GM19193 (cell line): ENCODE data around the gene TUBB.

ENCODE experiments used
- POLR2A ChIP-seq: IDR thresholded peaks from 4 replicates; pipeline ENCODE4 v1.6.1; 2011; ENCODE audit not compliant: insufficient read depth, insufficient read length; ENCODE audit errors: extremely low read depth

The TUBB gene

DNA sequence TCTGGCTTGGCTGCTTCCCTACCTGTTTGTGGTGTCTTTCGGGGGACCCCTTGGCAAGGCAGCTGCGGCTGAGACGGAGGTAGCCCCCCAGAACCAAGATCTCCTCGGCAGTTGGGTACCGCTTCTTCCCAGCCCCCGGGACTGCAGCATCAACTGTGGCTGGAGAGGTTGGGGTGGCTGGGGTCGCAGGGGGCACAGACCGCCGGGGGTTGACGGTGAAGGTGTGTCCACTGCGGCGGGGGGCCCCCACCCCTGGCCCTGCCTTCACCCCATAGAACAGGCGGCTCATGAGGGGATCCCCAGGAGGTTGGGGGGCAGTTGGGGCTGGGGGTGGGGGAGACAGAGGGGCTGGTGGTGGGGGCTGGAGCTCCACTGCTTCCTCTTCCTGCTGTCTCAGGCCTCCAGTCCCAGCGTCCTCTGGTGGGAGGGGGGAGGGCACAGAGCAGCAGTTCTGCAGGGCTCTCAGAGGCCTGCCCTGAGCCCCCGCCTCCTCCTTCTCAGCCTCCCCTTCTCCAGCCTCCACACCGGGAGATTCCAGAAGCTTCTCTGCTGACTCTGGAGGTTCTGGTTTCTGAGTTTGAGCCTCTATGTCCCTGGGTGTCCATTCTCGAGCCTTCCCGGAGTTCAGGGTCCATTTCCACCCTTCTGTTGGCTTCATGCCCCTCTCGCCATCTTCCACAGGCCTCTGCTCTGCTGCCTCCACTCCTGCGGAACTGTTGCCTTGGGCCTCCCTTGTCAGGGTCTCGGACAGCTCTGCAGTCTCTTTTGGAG lies 35.6 kb upstream of the TUBB start:
- TF ChIP-seq POLR2A = peak; percentile 25

DNA sequence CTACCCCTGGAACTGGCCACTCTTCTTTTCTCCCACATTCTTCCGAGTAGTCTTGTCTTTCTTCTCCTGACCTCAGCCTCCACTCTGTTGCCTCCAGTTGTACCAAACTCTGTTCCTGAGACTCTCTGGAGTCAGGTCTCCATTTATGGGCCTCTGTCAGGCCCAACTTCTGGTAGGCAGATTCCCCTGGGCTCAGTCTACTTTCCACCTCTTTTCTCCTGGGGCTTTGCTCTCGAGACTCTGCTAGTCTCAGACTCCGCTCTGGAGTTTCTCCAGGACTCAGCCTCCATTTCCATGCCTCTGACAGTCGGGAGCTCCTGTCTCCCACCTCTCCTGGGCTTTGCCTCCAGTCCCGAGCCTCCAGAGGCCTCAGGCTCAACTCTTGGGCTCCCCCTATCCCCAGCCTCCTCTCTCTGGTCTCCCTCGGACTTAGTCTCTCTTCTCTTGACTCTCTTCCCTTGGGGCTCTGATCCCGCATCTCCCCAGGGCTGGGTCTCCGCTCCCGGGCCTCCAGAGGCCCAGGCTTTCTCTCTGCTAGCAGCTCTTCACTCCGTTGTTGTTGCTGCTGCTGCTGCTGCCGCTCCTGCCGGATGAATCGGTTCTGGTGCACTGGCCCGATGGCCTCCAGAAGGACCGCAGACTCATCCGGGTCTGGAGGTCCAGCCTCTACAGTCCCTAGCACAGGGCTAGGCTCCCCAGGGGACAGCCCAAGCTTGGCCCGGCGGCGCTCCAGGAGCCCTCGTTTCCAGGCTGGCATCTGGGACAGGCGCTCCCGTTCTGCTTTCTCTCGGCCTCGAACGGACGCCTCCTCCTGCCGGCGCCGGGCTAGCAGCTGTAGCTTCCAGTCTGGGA lies 34.8 kb upstream of the TUBB start:
- no peak for TF ChIP-seq POLR2A

DNA sequence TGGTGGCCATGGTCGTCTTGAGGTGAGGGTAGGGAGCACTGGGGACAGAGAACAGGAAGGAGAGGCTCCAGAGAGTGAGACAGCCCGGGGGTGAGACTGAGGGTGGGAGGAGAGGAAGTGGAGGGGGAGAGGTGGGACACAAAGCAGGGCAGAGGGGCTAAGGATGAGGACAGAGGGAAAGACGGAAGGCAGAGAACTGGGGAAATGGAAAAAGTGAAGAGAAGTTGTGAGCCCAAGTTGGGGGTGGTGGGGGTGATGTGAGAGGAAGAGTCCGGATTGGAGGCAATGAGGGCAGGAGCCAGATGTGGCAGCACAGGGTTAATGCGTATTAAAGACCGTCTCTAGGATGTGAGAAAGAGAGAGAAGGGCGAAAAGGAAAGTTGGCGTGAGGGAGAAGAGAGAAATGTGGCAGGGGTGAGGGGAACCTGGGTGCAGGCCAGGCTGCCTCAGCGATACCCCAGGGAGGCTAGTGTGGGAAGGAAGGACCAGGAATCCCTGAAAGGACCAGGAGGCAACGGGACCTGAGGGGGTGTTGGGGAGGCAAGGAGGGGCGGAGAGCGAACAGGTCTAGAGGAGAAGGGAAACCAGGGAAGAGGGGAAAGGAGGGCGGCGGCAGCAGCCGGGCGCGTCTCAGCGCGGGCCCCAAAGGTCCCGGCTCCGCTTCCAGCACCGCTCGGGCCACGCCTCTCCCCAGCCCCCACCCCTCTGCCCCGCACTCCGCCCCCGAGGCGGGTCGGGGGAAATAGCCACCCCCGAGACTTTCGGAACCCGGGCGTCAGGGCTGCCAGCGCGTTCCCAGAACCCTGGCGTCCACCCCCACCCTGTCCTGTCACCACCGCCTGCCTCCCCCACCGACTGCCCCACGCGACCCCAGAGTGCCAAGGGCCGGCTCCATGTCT lies 33.9 kb upstream of the TUBB start, which contains the start of gene PPP1R18:
Gene PPP1R18 (minus strand): TSS at position 637 of the 899 bp plus-strand sequence. CDS start 627 bp downstream, at position 10.
- TF ChIP-seq POLR2A = peak; percentile 52

DNA sequence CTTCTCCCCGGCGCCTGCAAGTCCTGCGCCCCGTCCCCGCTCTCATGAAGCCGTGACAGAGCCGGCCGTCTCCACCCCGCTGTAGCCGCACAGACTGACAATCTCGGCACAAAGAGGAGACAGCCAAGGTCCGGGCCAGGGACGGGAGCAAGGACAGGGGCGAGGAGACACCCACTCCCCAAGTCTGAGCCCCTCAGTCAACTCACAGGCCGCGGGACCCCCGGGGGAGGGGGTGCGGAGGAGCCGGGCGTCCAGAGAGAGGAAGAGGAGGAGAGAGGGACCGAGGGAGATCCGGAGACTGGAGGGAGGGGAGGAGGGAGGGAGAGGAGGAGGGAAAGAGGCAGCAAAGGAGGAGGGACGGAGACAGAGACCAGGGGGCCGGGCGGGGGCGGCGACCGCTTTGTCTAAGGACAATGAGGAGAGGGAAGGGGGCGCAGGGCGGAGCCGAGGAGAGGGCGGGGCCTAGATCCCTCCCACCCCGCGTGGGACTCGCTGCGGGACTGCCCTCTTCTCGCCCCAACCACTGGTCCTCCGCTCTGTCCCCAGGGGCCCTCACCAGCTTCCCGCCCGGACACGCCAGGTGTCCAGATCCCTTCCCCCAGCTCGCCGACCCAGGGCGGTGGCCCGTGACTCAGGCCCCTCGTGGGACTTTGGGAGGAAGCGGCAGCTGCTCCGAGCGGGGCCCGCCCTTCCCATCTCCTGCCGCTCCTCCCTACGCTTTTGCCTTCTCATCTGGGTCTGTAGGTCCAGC lies 33.1 kb upstream of the TUBB start:
- TF ChIP-seq POLR2A = peak; percentile 58

DNA sequence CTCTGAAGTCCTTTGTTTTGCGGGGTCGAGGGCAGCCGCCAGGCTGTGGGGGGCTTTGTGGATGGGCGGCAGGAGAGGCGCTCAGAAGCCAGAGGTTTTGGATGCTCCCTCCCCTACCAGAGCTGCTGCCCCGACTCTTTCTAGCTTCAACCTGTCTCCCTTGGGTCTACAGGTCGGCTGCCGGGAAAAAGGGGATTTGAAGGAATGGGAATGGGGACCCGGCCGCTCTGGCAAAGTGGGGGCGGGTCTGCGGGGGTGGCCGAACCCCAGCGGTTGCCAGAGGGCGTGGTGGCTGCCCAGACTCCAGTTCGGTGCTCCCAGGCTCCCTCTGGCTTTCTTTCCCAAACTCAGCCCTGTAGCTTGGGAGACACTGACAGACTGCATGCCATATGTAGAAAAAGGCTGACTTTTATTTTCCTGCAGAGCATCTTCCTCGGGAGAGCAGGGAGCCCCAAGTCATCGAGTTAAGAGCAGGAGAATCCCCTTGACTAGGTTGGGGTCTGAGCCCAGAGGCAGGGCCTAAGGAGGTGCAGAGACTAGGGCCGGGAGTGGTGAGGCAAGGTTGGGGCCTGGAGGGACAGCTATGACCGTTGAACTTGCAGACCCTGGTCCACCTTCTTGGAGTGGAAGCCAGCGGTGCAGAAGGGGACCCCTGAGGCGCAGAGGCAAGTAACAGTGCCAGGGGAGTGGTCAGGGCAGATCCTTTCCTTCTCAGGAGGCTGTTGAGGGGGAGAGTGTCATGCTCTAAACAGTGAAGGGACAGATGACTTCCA lies 32.3 kb upstream of the TUBB start:
- no peak for TF ChIP-seq POLR2A

DNA sequence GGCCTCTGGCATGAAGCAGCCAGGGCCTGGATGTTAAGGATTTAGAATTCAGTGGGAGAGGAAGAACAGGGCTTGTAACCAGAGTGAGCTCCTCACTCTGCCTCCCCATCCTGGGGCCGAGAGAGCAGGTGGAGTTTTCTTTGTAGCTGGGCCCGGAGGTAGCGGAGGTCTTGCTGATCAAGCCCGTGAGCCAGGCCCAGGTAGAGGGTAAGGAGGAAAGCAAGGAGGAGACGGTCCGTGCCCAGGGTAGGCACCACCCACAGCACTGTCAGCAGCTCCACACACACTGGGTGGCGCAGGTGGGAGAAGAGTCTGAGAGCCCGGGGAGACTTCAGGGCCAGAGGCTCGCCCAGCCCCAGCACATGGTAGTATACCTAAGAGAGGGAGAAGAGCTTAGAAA lies 31.6 kb upstream of the TUBB start:
- TF ChIP-seq POLR2A = no peak

DNA sequence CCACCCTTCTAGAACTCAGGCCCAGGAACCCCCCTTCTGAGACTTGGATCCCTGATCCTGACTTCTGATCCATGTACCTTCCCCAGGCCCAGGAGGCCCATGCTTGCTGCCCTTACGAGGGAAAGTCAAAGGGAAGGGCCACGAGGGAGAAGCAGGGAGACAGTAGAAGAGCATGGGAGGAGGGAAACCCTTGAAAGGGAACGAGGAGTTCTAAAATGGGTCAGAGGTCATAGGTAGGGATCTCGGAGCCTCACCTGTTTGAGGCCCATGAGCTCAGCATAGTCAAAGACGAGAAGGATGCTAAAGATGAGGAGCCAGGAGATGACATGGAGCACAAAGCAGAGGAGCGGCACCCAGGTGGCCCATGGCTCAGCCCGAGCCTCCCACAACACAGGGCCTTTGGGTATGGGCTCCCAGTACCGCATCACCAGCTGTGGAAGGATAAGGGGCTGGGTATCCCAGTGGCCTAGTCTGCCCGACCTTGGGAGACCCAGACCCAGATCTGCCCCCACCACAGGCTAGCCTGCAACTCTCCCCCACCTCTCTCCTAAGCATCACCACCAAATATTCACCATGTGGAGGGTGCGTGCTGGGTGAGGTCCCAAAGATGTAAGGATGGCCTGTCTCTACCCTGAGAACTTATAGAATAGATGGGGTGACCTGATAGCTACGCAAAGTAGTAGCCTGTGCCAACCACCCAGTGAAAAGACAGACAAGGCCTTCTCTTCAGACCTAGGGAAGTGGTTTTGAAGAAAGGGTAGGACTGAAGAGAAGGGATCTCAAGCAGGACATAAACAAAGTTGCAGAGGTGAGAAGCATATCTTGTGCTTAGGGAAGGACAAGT lies 30.9 kb upstream of the TUBB start:
- no peak for TF ChIP-seq POLR2A

DNA sequence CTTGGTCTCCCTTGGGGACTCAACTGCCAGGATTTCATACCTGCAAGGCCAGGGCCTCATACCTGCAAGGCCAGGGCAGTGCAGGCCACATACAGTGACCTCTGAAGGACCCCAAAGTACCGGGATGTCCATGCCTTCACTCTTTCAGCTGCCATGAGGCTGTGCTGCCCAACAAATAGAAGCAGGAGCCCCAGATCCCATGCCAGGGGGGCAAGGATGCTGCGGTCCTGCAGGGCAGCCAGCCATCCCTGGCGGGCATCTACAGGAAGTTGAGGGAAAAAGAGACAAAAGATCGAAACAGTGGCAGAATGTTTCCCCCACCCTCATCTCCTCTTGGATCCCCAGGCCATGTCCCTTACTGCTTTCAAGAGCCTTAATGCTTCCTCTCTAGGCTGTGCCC lies 30.2 kb upstream of the TUBB start:
- peak; percentile 19 for TF ChIP-seq POLR2A

DNA sequence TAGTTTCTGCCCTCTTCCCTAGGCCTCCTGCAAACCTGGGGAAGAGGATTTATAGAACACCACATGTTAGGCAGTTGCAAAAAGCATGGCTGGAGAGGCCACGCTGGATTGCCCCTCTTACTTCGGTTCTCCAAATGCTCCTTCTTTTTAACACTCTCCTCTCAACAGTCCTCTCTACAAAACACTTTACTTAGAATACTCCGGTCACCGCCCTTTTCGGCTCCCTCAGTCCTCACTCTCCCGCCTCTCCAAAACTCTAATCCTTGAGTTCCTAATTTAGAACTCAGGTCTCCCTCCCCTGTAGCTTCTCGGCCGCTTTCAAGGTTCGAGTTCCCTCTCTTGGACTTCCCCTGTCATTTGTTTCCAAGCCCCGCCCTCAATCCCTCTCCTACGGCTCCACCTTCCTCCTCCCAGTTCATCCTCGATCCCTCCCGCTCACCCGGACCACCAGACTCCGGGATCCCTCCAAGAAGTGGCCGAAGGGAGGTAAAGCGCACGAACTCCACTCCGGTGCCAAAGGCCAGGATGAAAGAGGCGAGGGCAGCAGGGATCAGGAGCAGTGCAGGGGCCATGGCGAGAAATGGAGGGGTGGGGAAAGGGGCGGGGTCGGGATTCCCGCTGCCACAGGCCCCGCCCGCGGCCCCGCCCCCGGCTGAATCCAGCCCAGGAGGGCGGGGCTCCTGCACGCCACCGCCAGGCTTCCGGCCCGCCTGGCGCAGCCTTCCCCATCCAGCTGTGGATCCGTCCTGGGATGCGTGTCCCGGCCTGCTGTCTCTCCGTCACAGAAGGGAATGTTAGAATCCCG lies 29.5 kb upstream of the TUBB start, which contains the start of gene NRM:
Gene NRM (minus strand): TSS at position 582 of the 805 bp plus-strand sequence. CDS start 10 bp downstream, at position 572.
- peak; percentile 64 for TF ChIP-seq POLR2A

DNA sequence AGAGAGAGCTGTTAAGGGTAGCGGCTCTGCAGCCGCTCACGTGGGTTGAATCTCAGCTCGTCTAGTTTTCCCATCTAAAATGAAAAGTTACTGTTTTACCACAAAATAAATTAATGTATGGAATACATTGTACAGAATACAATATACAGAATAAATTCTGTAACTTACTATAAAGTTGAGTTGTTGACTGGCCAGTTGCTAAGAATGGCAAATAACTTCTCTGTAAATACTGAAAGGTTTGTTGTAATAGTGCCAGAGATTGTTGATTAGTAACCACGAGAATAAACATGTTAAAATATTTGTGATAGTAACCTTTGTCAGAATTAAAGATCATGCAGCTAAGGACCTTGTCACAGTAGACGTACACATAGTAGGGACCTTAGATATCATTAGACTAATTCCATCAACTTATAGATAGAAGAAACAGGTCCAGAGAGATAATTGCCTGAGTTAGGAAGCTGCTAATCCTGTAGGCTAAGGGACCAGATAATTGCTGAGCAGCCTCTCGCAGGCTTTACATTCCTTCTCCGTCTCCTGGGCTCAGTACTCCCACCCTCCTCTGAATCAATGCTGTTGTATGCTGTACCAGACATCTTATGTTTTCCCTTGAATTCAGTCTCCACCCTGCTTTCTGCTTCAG lies 28.8 kb upstream of the TUBB start:
- TF ChIP-seq POLR2A = no peak

DNA sequence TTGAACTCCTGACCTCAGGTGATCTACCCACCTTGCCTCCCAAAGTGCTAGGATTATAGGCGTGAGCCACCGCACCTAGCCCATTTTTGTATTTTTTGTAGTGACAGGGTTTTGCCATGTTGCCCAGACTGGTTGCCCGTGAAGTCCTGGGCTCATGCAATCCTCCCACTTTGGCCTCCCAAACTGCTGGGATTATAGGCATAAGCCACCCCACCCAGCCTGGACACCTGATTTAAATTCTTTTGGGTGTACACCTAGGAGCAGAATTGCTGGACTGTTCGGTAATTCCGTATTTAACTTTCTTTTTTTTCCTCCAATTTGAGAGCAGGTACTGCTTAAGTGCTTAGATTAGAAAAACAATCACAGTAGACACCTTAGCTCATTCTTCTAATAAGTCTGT lies 23.7 kb upstream of the TUBB start:
- no peak for TF ChIP-seq POLR2A
